Keratinocyte (primary cell): ENCODE data around the gene LOXHD1. TPM values are rescaled to one million over a fixed set of nuclear protein-coding genes. Genes with fewer than 3 reads are reported as not detected.

Experiments used
- DNase-seq: peaks from one replicate; pipeline ENCODE4 v3.0.0-alpha.2; 2011; ENCODE audit warnings: low read depth, missing footprints, low spot score
- FAIRE-seq: peaks from 2 replicates; lab custom pipeline; 2011; peaks lifted over from hg19 to GRCh38; lab: Jason Lieb, UNC
- H2AFZ ChIP-seq: 2 replicates; pipeline ENCODE4 v1.6.0; 2012; ENCODE audit warnings: low read length, control low read depth, inconsistent platforms; ENCODE audit not compliant: control insufficient read depth
- H3K27ac ChIP-seq: 2 replicates; pipeline ENCODE4 v1.5.1; 2011; ENCODE audit warnings: low read length; ENCODE audit not compliant: control insufficient read depth, insufficient read depth
- H3K27me3 ChIP-seq: 3 replicates; pipeline ENCODE4 v1.6.0; 2011; ENCODE audit warnings: low read length; ENCODE audit not compliant: control insufficient read depth, insufficient read depth; ENCODE audit errors: extremely low read depth
- H3K36me3 ChIP-seq, 2 experiments: 2 replicates in 1 of 2; 3 replicates in 1 of 2; pipeline ENCODE4 v1.5.1; 2011; ENCODE audit warnings: low read length in 2 of 2, mild to moderate bottlenecking in 1 of 2; ENCODE audit not compliant: control insufficient read depth in 2 of 2, insufficient read depth in 2 of 2; ENCODE audit errors: extremely low read depth in 1 of 2
- H3K4me1 ChIP-seq: 3 replicates; pipeline ENCODE4 v1.5.1; 2011; ENCODE audit warnings: low read length; ENCODE audit not compliant: control insufficient read depth, insufficient read depth; ENCODE audit errors: extremely low read depth
- H3K4me2 ChIP-seq: 3 replicates; pipeline ENCODE4 v1.6.0; 2011; ENCODE audit warnings: low read depth, low read length; ENCODE audit not compliant: control insufficient read depth, insufficient read depth; ENCODE audit errors: extremely low read depth
- H3K4me3 ChIP-seq, 3 experiments: fragments of 200-600 bp in 1 of 3; sonication (generic) in 1 of 3; 2 replicates in 2 of 3; 3 replicates in 1 of 3; pipeline ENCODE4 v1.5.1; 2011 to 2016; ENCODE audit warnings: low read length in 3 of 3, mild to moderate bottlenecking in 3 of 3, control low read depth in 2 of 3, inconsistent platforms in 1 of 3, low read depth in 1 of 3, mixed read lengths in 1 of 3, mixed run types in 1 of 3, moderate library complexity in 1 of 3; ENCODE audit not compliant: control insufficient read depth in 2 of 3, insufficient read depth in 2 of 3; ENCODE audit errors: extremely low read depth in 1 of 3
- H3K79me2 ChIP-seq: 2 replicates; pipeline ENCODE4 v1.6.0; 2012; ENCODE audit warnings: low read length; ENCODE audit not compliant: control insufficient read depth, insufficient read depth
- H3K9ac ChIP-seq: 3 replicates; pipeline ENCODE4 v1.6.0; 2011; ENCODE audit warnings: low read length; ENCODE audit not compliant: control insufficient read depth, insufficient read depth; ENCODE audit errors: extremely low read depth
- H3K9me1 ChIP-seq: 3 replicates; pipeline ENCODE4 v1.6.0; 2011; ENCODE audit warnings: low read length; ENCODE audit not compliant: control insufficient read depth, insufficient read depth; ENCODE audit errors: extremely low read depth
- H3K9me3 ChIP-seq: 2 replicates; pipeline ENCODE4 v1.5.1; 2012; ENCODE audit warnings: low read depth, low read length; ENCODE audit not compliant: control insufficient read depth
- H4K20me1 ChIP-seq: 3 replicates; pipeline ENCODE4 v1.6.0; 2011; ENCODE audit warnings: low read length; ENCODE audit not compliant: control insufficient read depth, insufficient read depth; ENCODE audit errors: extremely low read depth
- CTCF ChIP-seq, 3 experiments: IDR thresholded peaks in 1 of 3; conservative IDR thresholded peaks in 1 of 3; optimal IDR thresholded peaks in 1 of 3; 2 replicates in 2 of 3; 3 replicates in 1 of 3; pipeline versions ENCODE3 to v1.5.1; 2011; ENCODE audit warnings: low read length in 3 of 3, mild to moderate bottlenecking in 3 of 3, moderate library complexity in 2 of 3, control low read depth in 1 of 3, inconsistent platforms in 1 of 3; ENCODE audit not compliant: insufficient read depth in 2 of 3; ENCODE audit errors: extremely low read depth in 1 of 3
- EZH2 ChIP-seq: IDR thresholded peaks from one replicate; pipeline ENCODE4 v1.6.1; 2012; ENCODE audit warnings: inconsistent platforms, mild to moderate bottlenecking, low read length, moderate library complexity
- dilution Hi-C: fragments of 300-500 bp; cut with MboI; formaldehyde crosslinking; loops from one replicate; pipeline ENCODE4 v1.7.0; 2020; ENCODE audit warnings: low sequenced_read_pairs; ENCODE audit not compliant: extremely low pct_ligation_motif_present
- polyA plus RNA-seq, 5 experiments: library from polyadenylated mRNA; depleted of rRNA in 3 of 5; stranded (reverse) in 3 of 5; stranded (forward) in 1 of 5; unstranded in 1 of 5; fragments of >200 nt; gene quantifications; 1 replicate in 1 of 5; 2 replicates in 3 of 5; 3 replicates in 1 of 5; pipeline versions ENCODE4 v1.2.1 to v1.2.3, GENCODE V29; 2011 to 2012; ENCODE audit warnings: missing spikeins in 2 of 5, low read depth in 1 of 5, low replicate concordance in 1 of 5

Gene LOXHD1
- polyA plus RNA-seq, 1 donor (not counting 4 experiments of a cell fraction or from before 2014, with no cell fraction given) = not detected

GRCh38 chr18:46650681-46651080 is 6.3 kb downstream of the LOXHD1 start:
- dilution Hi-C loops = no loop called here
- DNase-seq (no peak), FAIRE-seq (no peak)
- Histone ChIP-seq H3K9ac (no peak overlapping the region), H3K79me2 (no peaks in the 10 kb centered on the region), H3K4me3 (no peak overlapping the region), H3K4me2 (no peak overlapping the region), H3K27me3 (peaks cover 10% of the 10 kb centered on the region), H4K20me1 (no peaks in the 10 kb centered on the region), H3K36me3 (no peaks in the 10 kb centered on the region), H2AFZ (no peak overlapping the region), H3K4me1 (no peaks in the 10 kb centered on the region), H3K27ac (no peak overlapping the region), H3K9me3 (no peaks in the 10 kb centered on the region), H3K9me1 (no peaks in the 10 kb centered on the region)
- no peak for TF ChIP-seq EZH2
- no peak for TF ChIP-seq CTCF (optimal IDR thresholded peaks at IDR 0.05 in 1 of 3, IDR thresholded peaks at IDR 0.05 in 1 of 3, conservative IDR thresholded peaks at IDR 0.05 in 1 of 3; ENCODE audit: extremely low read depth in 1 of 3, insufficient read depth in 2 of 3, low read length in 3 of 3)

GRCh38 chr18:46649071-46649862 is 7.8 kb downstream of the LOXHD1 start:
- H3K4me1 ChIP-seq = no peaks in the 10 kb centered on the region

More at GRCh38 chr18:46649071-46649862, 7.8 kb downstream of the LOXHD1 start:
- H3K4me3 ChIP-seq = no peak overlapping the region
- H3K9me3 ChIP-seq = no peaks in the 10 kb centered on the region
- H3K4me2 ChIP-seq = no peak overlapping the region
- DNase-seq (no peak), FAIRE-seq (no peak)
- no peaks in the 10 kb centered on the region for H3K79me2 ChIP-seq
- H3K9ac ChIP-seq = no peak overlapping the region
- H3K27ac ChIP-seq = no peak overlapping the region
- no peaks in the 10 kb centered on the region for H4K20me1 ChIP-seq
- dilution Hi-C loops = no loop called here
- no peaks in the 10 kb centered on the region for H3K9me1 ChIP-seq
- TF ChIP-seq CTCF (optimal IDR thresholded peaks at IDR 0.05 in 1 of 3, IDR thresholded peaks at IDR 0.05 in 1 of 3, conservative IDR thresholded peaks at IDR 0.05 in 1 of 3; ENCODE audit: extremely low read depth in 1 of 3, insufficient read depth in 2 of 3, low read length in 3 of 3) = no peak
- no peak for TF ChIP-seq EZH2
- no peak overlapping the region for H2AFZ ChIP-seq
- peaks cover 10% of the 10 kb centered on the region for H3K27me3 ChIP-seq
- H3K36me3 ChIP-seq = no peaks in the 10 kb centered on the region
